K562 (cell line): ENCODE measurements around the gene TMEM132E. TPM values are rescaled to one million over a fixed set of nuclear protein-coding genes. Genes with fewer than 3 reads are reported as not detected.

Source experiments
- ATAC-seq: fragments of 200-7000 bp; cut with Tn5 transposase; 3 replicates; pipeline ENCODE4 v1.9.1; 2020; ENCODE audit warnings: moderate library complexity
- BruUV-seq: library from RNA; stranded (reverse); fragments of 400-500 nt; replicated peaks from 2 replicates; lab custom pipeline; 2021; lab: Mats Ljungman, UMichigan
- CTCF ChIA-PET: fragments of 300-600 bp; formaldehyde crosslinking; extraction: SDS; loops from one replicate; lab custom pipeline; 2021; ENCODE audit warnings: low intra/inter-chr PET ratio; lab: Yijun Ruan, JAX
- POLR2A ChIA-PET: fragments of 300-600, 350-650 bp; sonication (Branson Sonifier 250); formaldehyde crosslinking; extraction: SDS; loops from one replicate; lab custom pipeline; 2021; ENCODE audit warnings: antibody characterized with exemption, inconsistent platforms; lab: Yijun Ruan, JAX
- DNase-seq, 4 experiments: peaks; one replicate each; pipeline versions ENCODE4 v3.0.0 to v3.0.0-alpha.2; 2011 to 2018; ENCODE audit warnings: low spot score in 3 of 4, mixed read lengths in 3 of 4; ENCODE audit errors: extremely low read depth in 1 of 4
- FAIRE-seq: peaks from 2 replicates; lab custom pipeline; 2011; peaks lifted over from hg19 to GRCh38; lab: Jason Lieb, UNC
- H2AFZ ChIP-seq: 2 replicates; pipeline ENCODE4 v1.6.0; 2011; ENCODE audit warnings: low read depth, low read length, control low read depth, inconsistent platforms
- H3K27ac ChIP-seq: fragments of 200-600 bp; 3 replicates; pipeline ENCODE4 v1.8.0; 2011; ENCODE audit warnings: low read depth, mild to moderate bottlenecking, control low read depth, inconsistent platforms, low read length, moderate library complexity, mixed read lengths; ENCODE audit errors: extremely low read depth
- H3K27me3 ChIP-seq, 2 experiments: fragments of 300-600 bp in 1 of 2; 2 replicates in 1 of 2; 3 replicates in 1 of 2; pipeline versions ENCODE4 v1.6.0 to v1.8.0; 2011; ENCODE audit warnings: inconsistent platforms in 2 of 2, low read length in 2 of 2, mild to moderate bottlenecking in 1 of 2, mixed read lengths in 1 of 2, moderate library complexity in 1 of 2; ENCODE audit not compliant: control insufficient read depth in 2 of 2, insufficient read depth in 2 of 2
- H3K36me3 ChIP-seq: fragments of 300-600 bp; 3 replicates; pipeline ENCODE4 v1.8.0; 2011; ENCODE audit warnings: mild to moderate bottlenecking, low read length, inconsistent platforms; ENCODE audit not compliant: control insufficient read depth, insufficient read depth
- H3K4me1 ChIP-seq, 2 experiments: fragments of 200-600 bp in 1 of 2; replicated peaks in 1 of 2; 2 replicates in 1 of 2; 3 replicates in 1 of 2; pipeline versions ENCODE4 v1.5.1 to v1.8.0; 2011; ENCODE audit warnings: inconsistent platforms in 2 of 2, low read length in 2 of 2, mild to moderate bottlenecking in 1 of 2, mixed read lengths in 1 of 2, moderate library complexity in 1 of 2; ENCODE audit not compliant: control insufficient read depth in 2 of 2, insufficient read depth in 2 of 2
- H3K4me2 ChIP-seq: 2 replicates; pipeline ENCODE4 v1.6.1; 2011; ENCODE audit warnings: low read length, control low read depth, inconsistent platforms, mixed read lengths; ENCODE audit not compliant: insufficient read depth
- H3K4me3 ChIP-seq: fragments of 200-600 bp; sonication (generic), shearing (Covaris generic); 2 replicates; pipeline ENCODE4 v1.5.1; 2016; ENCODE audit warnings: control low read depth, inconsistent platforms
- H3K79me2 ChIP-seq: fragments of 200-600 bp; 3 replicates; pipeline ENCODE4 v1.8.0; 2011; ENCODE audit warnings: low read length, inconsistent platforms; ENCODE audit not compliant: control insufficient read depth, insufficient read depth
- H3K9ac ChIP-seq, 2 experiments: 2 replicates each; pipeline versions ENCODE4 v1.6.0 to v1.6.1; 2011; ENCODE audit warnings: low read depth in 2 of 2, low read length in 2 of 2, control low read depth in 1 of 2, inconsistent platforms in 1 of 2, mild to moderate bottlenecking in 1 of 2, mixed read lengths in 1 of 2; ENCODE audit not compliant: insufficient read depth in 1 of 2
- H3K9me1 ChIP-seq: one replicate; pipeline ENCODE4 v1.6.0; 2011; ENCODE audit warnings: inconsistent platforms, mild to moderate bottlenecking, low read length, moderate library complexity; ENCODE audit not compliant: control insufficient read depth, insufficient read depth
- H3K9me3 ChIP-seq: replicated peaks from 2 replicates; pipeline ENCODE4 v1.5.1; 2011; ENCODE audit warnings: low read depth, low read length, inconsistent platforms; ENCODE audit not compliant: control insufficient read depth, insufficient read depth
- H4K20me1 ChIP-seq: replicated peaks from 2 replicates; pipeline ENCODE4 v1.6.1; 2011; ENCODE audit warnings: low read length, inconsistent platforms, mixed read lengths; ENCODE audit not compliant: control insufficient read depth, insufficient read depth
- ARID2 ChIP-seq: fragments of 450-650 bp; IDR thresholded peaks from 2 replicates; pipeline ENCODE4 v1.6.1; 2017; ENCODE audit warnings: antibody characterized with exemption, mild to moderate bottlenecking
- CREBBP ChIP-seq: IDR thresholded peaks from one replicate; pipeline ENCODE4 v1.6.1; 2012; ENCODE audit warnings: low read depth, mild to moderate bottlenecking, control low read depth, inconsistent platforms, low read length
- FOXK1 ChIP-seq: sonication (generic); formaldehyde crosslinking; IDR thresholded peaks from 2 replicates; pipeline ENCODE4 v1.8.0; 2022; ENCODE audit warnings: missing genetic modification reagents, mild to moderate bottlenecking, borderline replicate concordance
- HNRNPH1 ChIP-seq: fragments of 200-400 bp; formaldehyde crosslinking; optimal IDR thresholded peaks from 2 replicates; pipeline ENCODE3; 2017; ENCODE audit warnings: low read depth, mild to moderate bottlenecking, low read length, moderate library complexity
- NFE2 ChIP-seq: IDR thresholded peaks from 2 replicates; pipeline ENCODE4 v1.6.1; 2014; ENCODE audit warnings: antibody characterized with exemption, low read depth
- OTX1 ChIP-seq: fragments of 450-650 bp; formaldehyde crosslinking; IDR thresholded peaks from 2 replicates; pipeline ENCODE4 v1.4.0; 2022; ENCODE audit warnings: mild to moderate bottlenecking
- YBX1 ChIP-seq: fragments of 450-650 bp; IDR thresholded peaks from 2 replicates; pipeline ENCODE4 v1.7.1; 2016; ENCODE audit warnings: mild to moderate bottlenecking
- ZC3H8 ChIP-seq: fragments of 450-650 bp; IDR thresholded peaks from 2 replicates; pipeline ENCODE4 v1.6.1; 2017
- ZNF124 ChIP-seq: sonication (generic); formaldehyde crosslinking; IDR thresholded peaks from 2 replicates; pipeline ENCODE4 v1.8.1; 2022; ENCODE audit warnings: missing genetic modification reagents
- ZNF197 ChIP-seq: fragments of 200-800 bp; sonication (Bioruptor generic); IDR thresholded peaks from 2 replicates; pipeline ENCODE4 v1.6.1; 2016; ENCODE audit warnings: low read depth, missing genetic modification characterization, missing compliant biosample characterization
- ZNF282 ChIP-seq: sonication (generic); formaldehyde crosslinking; IDR thresholded peaks from 2 replicates; pipeline ENCODE4 v1.8.1; 2023; ENCODE audit warnings: missing genetic modification reagents
- WGBS: fragments of 100-300 bp; shearing (Covaris generic); methylation state at CpG from one replicate; pipeline ENCODE4 v1.1.6; 2016; ENCODE audit warnings: low coverage, mixed read lengths; ENCODE audit not compliant: insufficient coverage; ENCODE audit errors: missing lambda C conversion rate; 5-methylcytosine and 5-hydroxymethylcytosine counted together
- in situ Hi-C: fragments of 300-500 bp; cut with MboI; formaldehyde crosslinking; loops from 4 replicates; pipeline ENCODE4 v1.15.0; 2018; ENCODE audit warnings: inconsistent platforms, mixed read lengths
- intact Hi-C: fragments of 100-400 bp; cut with micrococcal nuclease; formaldehyde crosslinking; loops from 2 replicates; pipeline ENCODE4 v1.14.2; 2022
- polyA plus RNA-seq, 8 experiments: library from polyadenylated mRNA; depleted of rRNA in 4 of 8; stranded (reverse) in 5 of 8; unstranded in 3 of 8; fragments of >200 nt; fragmentation: Nextera tagmentation in 2 of 8; fragmentation: Illumina TruSeq in 1 of 8; extraction: Ambion mirVana in 2 of 8; extraction: Trizol in 1 of 8; gene quantifications; 2 replicates each; pipeline versions ENCODE4 v1.2.1 to v1.2.3, GENCODE V29; 2011 to 2014; ENCODE audit warnings: inconsistent platforms in 1 of 8, missing spikeins in 1 of 8
- total RNA-seq, 7 experiments: library from RNA; depleted of rRNA in 6 of 7; stranded (reverse); fragments of >200 nt in 6 of 7; fragmentation: Illumina TruSeq in 2 of 7; extraction: Trizol in 2 of 7; gene quantifications; 2 replicates each; pipeline versions ENCODE4 v1.2.1 to v1.2.3, GENCODE V29; 2011 to 2021; ENCODE audit warnings: low replicate concordance in 1 of 7
- TF ChIP-seq, protein P1 (sequence below): fragments of 200-800 bp; sonication (Bioruptor generic); IDR thresholded peaks from 2 replicates; pipeline ENCODE4 v1.6.1; 2017; ENCODE audit warnings: missing genetic modification characterization, missing compliant biosample characterization
- TF ChIP-seq, protein P2 (sequence below): sonication (generic); formaldehyde crosslinking; IDR thresholded peaks from 2 replicates; pipeline ENCODE4 v1.8.1; 2023; ENCODE audit warnings: mild to moderate bottlenecking, missing genetic modification reagents
- TF ChIP-seq, protein P3 (sequence below): sonication (generic); formaldehyde crosslinking; IDR thresholded peaks from 2 replicates; pipeline ENCODE4 v1.9.0; 2022; ENCODE audit warnings: mild to moderate bottlenecking, missing genetic modification reagents

Gene TMEM132E
- total and polyA plus RNA-seq, 9 of the 15 experiments (the other 6 are each of a cell fraction or from before 2014, with no cell fraction given): not detected

DNA sequence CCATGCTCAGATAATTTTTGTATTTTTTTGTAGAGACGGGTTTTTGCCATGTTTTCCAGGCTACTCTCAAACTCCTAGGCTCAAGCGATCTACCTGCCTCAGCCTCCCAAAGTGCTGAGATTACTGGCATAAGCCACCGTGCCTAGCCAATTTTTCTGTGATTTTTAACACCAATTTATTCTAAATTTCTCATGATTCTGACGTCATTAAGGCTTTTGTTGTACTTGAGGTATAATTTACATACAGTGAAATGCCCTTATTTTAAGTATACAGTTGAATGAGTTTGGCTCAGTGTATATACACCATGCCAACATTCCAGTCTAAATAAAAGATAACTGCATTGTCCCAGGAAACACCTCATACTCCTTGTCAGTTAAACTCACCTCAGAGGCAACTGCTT is 77.4 kb downstream of the TMEM132E start:
- BruUV-seq: no TSS peak
- TF ChIP-seq ARID2: no peak
- TF ChIP-seq, protein P1, sequence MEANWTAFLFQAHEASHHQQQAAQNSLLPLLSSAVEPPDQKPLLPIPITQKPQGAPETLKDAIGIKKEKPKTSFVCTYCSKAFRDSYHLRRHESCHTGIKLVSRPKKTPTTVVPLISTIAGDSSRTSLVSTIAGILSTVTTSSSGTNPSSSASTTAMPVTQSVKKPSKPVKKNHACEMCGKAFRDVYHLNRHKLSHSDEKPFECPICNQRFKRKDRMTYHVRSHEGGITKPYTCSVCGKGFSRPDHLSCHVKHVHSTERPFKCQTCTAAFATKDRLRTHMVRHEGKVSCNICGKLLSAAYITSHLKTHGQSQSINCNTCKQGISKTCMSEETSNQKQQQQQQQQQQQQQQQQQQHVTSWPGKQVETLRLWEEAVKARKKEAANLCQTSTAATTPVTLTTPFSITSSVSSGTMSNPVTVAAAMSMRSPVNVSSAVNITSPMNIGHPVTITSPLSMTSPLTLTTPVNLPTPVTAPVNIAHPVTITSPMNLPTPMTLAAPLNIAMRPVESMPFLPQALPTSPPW (CRISPR knock-in tag): no peak
- no peak for TF ChIP-seq YBX1
- TF ChIP-seq HNRNPH1: no peak
- TF ChIP-seq ZNF124 (CRISPR knock-in tag): no peak
- TF ChIP-seq, protein P2, sequence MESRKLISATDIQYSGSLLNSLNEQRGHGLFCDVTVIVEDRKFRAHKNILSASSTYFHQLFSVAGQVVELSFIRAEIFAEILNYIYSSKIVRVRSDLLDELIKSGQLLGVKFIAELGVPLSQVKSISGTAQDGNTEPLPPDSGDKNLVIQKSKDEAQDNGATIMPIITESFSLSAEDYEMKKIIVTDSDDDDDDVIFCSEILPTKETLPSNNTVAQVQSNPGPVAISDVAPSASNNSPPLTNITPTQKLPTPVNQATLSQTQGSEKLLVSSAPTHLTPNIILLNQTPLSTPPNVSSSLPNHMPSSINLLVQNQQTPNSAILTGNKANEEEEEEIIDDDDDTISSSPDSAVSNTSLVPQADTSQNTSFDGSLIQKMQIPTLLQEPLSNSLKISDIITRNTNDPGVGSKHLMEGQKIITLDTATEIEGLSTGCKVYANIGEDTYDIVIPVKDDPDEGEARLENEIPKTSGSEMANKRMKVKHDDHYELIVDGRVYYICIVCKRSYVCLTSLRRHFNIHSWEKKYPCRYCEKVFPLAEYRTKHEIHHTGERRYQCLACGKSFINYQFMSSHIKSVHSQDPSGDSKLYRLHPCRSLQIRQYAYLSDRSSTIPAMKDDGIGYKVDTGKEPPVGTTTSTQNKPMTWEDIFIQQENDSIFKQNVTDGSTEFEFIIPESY (CRISPR knock-in tag): no peak
- no peak for TF ChIP-seq ZNF282 (CRISPR knock-in tag)
- TF ChIP-seq, protein P3, sequence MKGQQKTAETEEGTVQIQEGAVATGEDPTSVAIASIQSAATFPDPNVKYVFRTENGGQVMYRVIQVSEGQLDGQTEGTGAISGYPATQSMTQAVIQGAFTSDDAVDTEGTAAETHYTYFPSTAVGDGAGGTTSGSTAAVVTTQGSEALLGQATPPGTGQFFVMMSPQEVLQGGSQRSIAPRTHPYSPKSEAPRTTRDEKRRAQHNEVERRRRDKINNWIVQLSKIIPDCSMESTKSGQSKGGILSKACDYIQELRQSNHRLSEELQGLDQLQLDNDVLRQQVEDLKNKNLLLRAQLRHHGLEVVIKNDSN (CRISPR knock-in tag): no peak
- no peak for TF ChIP-seq ZNF197 (CRISPR knock-in tag)
- no peak for TF ChIP-seq ZC3H8
- TF ChIP-seq OTX1 (CRISPR knock-in tag): no peak
- no peak for TF ChIP-seq FOXK1 (CRISPR knock-in tag)
- no peak for TF ChIP-seq NFE2
- TF ChIP-seq CREBBP: no peak
- TF ChIP-seq, all 486 proteins: peak for 0

More for the DNA sequence above, 77.4 kb downstream of the TMEM132E start:
- Histone ChIP-seq H3K36me3 (no peaks in the 10 kb centered on the region), H2AFZ (no peak overlapping the region), H3K4me1 (no peaks in the 10 kb centered on the region), H3K4me2 (no peak overlapping the region), H3K79me2 (no peaks in the 10 kb centered on the region), H3K9ac (no peak overlapping the region), H3K27ac (no peak overlapping the region), H4K20me1 (peaks cover 11% of the 10 kb centered on the region), H3K9me3 (no peaks in the 10 kb centered on the region), H3K4me3 (no peak overlapping the region), H3K9me1 (no peaks in the 10 kb centered on the region), H3K27me3 (peaks cover 7 to 10% of the 10 kb centered on the region in 2 experiments; a peak in 3 of 5 replicates)
- WGBS: 0% methylated on average over 4 of the region's 4 CpGs
- in situ Hi-C loops: no loop called here
- intact Hi-C loops: no loop called here
- ChIA-PET CTCF (no interaction called here), POLR2A (no interaction called here)
- ATAC-seq (no peak), FAIRE-seq (no peak), DNase-seq (no peak)
